ENCODE results near the gene AGBL4.

- TF ChIP-seq, protein P1, sequence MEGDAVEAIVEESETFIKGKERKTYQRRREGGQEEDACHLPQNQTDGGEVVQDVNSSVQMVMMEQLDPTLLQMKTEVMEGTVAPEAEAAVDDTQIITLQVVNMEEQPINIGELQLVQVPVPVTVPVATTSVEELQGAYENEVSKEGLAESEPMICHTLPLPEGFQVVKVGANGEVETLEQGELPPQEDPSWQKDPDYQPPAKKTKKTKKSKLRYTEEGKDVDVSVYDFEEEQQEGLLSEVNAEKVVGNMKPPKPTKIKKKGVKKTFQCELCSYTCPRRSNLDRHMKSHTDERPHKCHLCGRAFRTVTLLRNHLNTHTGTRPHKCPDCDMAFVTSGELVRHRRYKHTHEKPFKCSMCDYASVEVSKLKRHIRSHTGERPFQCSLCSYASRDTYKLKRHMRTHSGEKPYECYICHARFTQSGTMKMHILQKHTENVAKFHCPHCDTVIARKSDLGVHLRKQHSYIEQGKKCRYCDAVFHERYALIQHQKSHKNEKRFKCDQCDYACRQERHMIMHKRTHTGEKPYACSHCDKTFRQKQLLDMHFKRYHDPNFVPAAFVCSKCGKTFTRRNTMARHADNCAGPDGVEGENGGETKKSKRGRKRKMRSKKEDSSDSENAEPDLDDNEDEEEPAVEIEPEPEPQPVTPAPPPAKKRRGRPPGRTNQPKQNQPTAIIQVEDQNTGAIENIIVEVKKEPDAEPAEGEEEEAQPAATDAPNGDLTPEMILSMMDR (IDR thresholded peaks at IDR 0.05), result no peak
- no peak for TF ChIP-seq POLR2A (IDR thresholded peaks at IDR 0.05)
These were observed 1455.3 kb downstream of the AGBL4 start for GRCh38 chr1:48568501-48568900.
